GM12878 (cell line): ENCODE data around the gene MSANTD2.

Source experiments
- BHLHE40 ChIP-seq, 2 experiments: fragments of 450-650 bp in 1 of 2; IDR thresholded peaks; 2 replicates each; pipeline ENCODE4 v1.6.1; 2011 to 2017; ENCODE audit warnings: low read depth in 2 of 2, borderline replicate concordance in 1 of 2, improper control_type of control experiment in 1 of 2, low read length in 1 of 2, mild to moderate bottlenecking in 1 of 2
- NFIC ChIP-seq: IDR thresholded peaks from 2 replicates; pipeline ENCODE4 v1.6.1; 2012; ENCODE audit warnings: low read depth, mild to moderate bottlenecking, inconsistent platforms, low read length, moderate library complexity
- RBBP5 ChIP-seq: fragments of 200-600 bp; sonication (generic); conservative IDR thresholded peaks from 2 replicates; pipeline ENCODE4 v1.6.1; 2016
- ZBED1 ChIP-seq: IDR thresholded peaks from 2 replicates; pipeline ENCODE4 v1.6.1; 2016; ENCODE audit warnings: borderline replicate concordance
- TF ChIP-seq, protein P1 (sequence below), 3 experiments: IDR thresholded peaks in 2 of 3; conservative IDR thresholded peaks in 1 of 3; 2 replicates each; pipeline ENCODE4 v1.5.1; 2011; ENCODE audit warnings: low read depth in 3 of 3, low read length in 3 of 3, mild to moderate bottlenecking in 3 of 3, control low read depth in 2 of 3, moderate library complexity in 2 of 3, inconsistent platforms in 1 of 3, mixed read lengths in 1 of 3; ENCODE audit not compliant: control insufficient read depth in 2 of 3, insufficient read depth in 1 of 3; ENCODE audit errors: extremely low read depth in 1 of 3
- TF ChIP-seq, protein P2 (sequence below): fragments of 450-650 bp; IDR thresholded peaks from 2 replicates; pipeline ENCODE4 v1.6.1; 2017; ENCODE audit warnings: mild to moderate bottlenecking, moderate library complexity
- TF ChIP-seq, protein P3 (sequence below): IDR thresholded peaks from 2 replicates; pipeline ENCODE4 v1.6.1; 2012; ENCODE audit warnings: low read depth, low read length, improper control_type of control experiment

DNA sequence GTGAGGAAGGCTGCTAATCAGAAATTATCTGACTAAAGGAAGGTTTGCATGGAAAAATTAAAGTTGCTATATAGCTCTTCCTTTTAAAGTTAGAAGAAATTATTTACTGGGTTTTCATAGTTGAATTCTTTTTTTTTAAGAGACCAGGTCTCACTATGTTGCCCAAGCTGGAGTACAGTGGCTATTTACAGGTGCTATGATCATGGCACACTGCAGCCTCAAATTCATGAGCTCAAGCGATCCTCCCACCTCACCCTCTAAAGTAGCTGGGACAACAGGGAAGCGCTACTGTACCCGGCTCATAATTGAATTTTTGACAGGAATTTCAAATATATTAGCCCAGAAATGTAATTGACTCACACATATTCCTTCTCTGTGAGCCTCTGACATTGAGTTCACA is 3.9 kb downstream of the MSANTD2 start:
- TF ChIP-seq, protein P1, sequence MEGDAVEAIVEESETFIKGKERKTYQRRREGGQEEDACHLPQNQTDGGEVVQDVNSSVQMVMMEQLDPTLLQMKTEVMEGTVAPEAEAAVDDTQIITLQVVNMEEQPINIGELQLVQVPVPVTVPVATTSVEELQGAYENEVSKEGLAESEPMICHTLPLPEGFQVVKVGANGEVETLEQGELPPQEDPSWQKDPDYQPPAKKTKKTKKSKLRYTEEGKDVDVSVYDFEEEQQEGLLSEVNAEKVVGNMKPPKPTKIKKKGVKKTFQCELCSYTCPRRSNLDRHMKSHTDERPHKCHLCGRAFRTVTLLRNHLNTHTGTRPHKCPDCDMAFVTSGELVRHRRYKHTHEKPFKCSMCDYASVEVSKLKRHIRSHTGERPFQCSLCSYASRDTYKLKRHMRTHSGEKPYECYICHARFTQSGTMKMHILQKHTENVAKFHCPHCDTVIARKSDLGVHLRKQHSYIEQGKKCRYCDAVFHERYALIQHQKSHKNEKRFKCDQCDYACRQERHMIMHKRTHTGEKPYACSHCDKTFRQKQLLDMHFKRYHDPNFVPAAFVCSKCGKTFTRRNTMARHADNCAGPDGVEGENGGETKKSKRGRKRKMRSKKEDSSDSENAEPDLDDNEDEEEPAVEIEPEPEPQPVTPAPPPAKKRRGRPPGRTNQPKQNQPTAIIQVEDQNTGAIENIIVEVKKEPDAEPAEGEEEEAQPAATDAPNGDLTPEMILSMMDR (IDR thresholded peaks at IDR 0.05 in 2 of 3, conservative IDR thresholded peaks at IDR 0.05 in 1 of 3; ENCODE audit: control insufficient read depth in 2 of 3, extremely low read depth in 1 of 3, insufficient read depth in 1 of 3, low read depth in 3 of 3, low read length in 3 of 3): no peak
- TF ChIP-seq, protein P2, sequence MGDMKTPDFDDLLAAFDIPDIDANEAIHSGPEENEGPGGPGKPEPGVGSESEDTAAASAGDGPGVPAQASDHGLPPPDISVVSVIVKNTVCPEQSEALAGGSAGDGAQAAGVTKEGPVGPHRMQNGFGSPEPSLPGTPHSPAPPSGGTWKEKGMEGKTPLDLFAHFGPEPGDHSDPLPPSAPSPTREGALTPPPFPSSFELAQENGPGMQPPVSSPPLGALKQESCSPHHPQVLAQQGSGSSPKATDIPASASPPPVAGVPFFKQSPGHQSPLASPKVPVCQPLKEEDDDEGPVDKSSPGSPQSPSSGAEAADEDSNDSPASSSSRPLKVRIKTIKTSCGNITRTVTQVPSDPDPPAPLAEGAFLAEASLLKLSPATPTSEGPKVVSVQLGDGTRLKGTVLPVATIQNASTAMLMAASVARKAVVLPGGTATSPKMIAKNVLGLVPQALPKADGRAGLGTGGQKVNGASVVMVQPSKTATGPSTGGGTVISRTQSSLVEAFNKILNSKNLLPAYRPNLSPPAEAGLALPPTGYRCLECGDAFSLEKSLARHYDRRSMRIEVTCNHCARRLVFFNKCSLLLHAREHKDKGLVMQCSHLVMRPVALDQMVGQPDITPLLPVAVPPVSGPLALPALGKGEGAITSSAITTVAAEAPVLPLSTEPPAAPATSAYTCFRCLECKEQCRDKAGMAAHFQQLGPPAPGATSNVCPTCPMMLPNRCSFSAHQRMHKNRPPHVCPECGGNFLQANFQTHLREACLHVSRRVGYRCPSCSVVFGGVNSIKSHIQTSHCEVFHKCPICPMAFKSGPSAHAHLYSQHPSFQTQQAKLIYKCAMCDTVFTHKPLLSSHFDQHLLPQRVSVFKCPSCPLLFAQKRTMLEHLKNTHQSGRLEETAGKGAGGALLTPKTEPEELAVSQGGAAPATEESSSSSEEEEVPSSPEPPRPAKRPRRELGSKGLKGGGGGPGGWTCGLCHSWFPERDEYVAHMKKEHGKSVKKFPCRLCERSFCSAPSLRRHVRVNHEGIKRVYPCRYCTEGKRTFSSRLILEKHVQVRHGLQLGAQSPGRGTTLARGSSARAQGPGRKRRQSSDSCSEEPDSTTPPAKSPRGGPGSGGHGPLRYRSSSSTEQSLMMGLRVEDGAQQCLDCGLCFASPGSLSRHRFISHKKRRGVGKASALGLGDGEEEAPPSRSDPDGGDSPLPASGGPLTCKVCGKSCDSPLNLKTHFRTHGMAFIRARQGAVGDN: no peak
- no peak for TF ChIP-seq RBBP5
- TF ChIP-seq, protein P3, sequence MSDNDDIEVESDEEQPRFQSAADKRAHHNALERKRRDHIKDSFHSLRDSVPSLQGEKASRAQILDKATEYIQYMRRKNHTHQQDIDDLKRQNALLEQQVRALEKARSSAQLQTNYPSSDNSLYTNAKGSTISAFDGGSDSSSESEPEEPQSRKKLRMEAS: no peak
- no peak for TF ChIP-seq ZBED1
- no peak for TF ChIP-seq BHLHE40 (IDR thresholded peaks at IDR 0.05; ENCODE audit: borderline replicate concordance in 1 of 2, low read depth in 2 of 2, low read length in 1 of 2)
- TF ChIP-seq NFIC: no peak
